GM21786 (cell line): ENCODE measurements around the gene MTM1.

Experiments
- ATAC-seq: cut with Tn5 transposase; IDR thresholded peaks from one replicate; pipeline ENCODE4 v1.9.1; 2021; ENCODE audit not compliant: unreplicated experiment

The MTM1 gene

DNA sequence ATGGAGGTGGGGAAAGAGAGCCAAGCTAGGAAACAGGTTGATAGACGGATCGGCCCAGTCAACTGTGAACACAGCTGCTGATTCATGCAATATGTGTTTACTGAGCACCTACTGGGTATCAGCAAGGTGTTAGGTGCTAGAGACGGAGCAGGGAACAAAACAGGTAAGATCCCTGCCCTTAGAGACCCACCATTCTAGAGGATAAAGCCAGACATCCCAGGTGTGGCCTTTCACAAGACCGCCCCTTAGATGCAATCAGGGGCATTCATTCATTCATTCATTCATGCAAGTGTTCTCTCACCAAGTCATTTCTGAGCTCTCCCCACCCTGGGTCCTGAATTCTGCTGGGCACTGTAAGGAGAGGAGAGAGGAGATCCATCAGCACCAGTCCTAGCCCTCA, 20.2 kb upstream of the MTM1 start:
- no peak for ATAC-seq

DNA sequence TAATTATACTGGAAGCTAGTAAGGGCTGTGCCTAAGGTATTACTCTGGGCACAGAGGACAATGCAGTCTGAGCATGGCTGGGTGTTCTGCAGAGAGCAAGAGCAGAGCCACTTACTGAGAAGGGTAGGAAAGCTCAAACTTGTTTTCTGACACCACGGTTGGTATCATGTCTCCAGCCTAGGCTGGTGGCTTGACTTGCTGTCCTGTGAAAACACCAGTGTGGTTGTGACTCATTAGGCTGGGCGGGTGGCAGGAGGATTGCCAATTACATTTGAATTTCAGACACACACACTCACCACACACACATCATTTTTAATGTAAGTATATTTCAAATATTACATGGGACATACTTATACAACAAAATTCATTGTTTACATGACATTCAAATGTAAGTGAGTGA, 19.7 kb upstream of the MTM1 start:
- no peak for ATAC-seq

DNA sequence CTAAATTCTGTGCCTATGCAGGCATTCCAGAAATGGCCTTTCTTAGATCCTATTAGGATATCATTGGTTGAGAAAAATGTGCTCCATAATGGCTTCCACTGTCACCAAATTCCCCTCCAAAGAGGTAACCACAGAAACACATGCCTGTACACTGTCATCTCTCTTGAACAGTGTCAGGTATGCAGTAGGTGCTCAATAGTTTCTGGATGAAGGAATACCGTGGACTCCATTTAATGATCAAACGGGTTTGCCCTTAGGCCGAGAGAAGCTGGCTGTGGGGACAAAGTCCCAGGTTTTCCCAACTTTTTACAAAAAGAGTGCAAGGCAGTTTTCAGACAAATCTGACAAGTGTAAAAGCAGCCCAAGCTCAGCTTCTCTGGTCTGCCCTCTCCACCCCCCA, 16.5 kb upstream of the MTM1 start:
- no peak for ATAC-seq

GRCh38 chrX:150558424-150558823, 10.0 kb upstream of the MTM1 start:
- no peak for ATAC-seq

- ATAC-seq = no peak
Measured at GRCh38 chrX:150564838-150565237, 3.6 kb upstream of the MTM1 start.

- ATAC-seq = no peak
Measured at GRCh38 chrX:150565551-150565950, 2.9 kb upstream of the MTM1 start.

- ATAC-seq = no peak
Measured at GRCh38 chrX:150566734-150567182, 1.7 kb upstream of the MTM1 start.

DNA sequence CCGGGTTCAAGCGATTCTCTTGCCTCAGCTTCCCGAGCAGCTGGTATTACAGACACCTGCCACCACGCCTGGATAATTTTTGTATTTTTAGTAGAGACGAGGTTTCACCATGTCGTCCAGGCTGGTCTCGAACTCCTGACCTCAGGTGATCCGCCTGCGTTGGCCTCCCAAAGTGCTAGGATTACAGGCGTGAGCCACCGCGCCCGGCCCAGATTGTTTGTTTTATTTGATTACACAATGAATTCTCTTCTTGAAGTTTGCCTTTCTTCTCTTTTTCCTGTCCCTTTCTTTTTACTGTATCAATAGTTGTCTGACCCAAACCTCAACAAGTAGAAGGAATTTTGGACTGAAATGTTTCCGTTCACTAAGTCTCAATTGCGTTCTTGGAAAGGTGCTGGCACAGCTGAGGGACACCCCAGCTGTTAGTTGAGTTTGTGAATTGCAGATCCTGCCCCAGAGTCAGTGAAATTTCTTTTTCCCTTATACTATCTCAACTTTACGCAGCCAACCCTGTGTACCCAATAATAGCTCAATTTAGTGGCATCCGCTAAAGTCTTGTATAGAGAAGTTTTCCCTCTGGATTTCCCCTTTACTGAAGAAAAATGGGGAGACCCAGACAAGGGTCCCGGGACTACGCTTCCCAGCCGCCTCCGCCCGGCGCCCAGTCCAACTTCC, 639 bp upstream of the MTM1 start:
- no peak for ATAC-seq

DNA sequence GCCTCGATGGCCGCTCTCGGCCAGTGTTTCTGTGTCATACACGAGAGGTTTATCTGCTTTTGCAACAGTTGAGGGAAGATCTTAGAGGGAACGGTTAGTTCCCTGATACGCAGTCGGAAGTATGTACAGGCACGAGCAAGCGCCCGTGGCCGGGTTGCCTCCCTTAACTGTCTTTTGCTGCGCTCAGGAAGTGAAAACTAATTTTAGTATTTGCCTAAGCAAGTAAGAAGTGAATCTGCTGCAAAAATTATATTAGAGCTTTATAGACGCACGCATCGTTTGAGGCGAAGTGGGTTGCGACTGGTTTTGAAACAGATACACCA, 695 bp downstream of the MTM1 start:
- peak; percentile 15 for ATAC-seq

GRCh38 chrX:150570512-150570911, 2.1 kb downstream of the MTM1 start:
- no peak for ATAC-seq

DNA sequence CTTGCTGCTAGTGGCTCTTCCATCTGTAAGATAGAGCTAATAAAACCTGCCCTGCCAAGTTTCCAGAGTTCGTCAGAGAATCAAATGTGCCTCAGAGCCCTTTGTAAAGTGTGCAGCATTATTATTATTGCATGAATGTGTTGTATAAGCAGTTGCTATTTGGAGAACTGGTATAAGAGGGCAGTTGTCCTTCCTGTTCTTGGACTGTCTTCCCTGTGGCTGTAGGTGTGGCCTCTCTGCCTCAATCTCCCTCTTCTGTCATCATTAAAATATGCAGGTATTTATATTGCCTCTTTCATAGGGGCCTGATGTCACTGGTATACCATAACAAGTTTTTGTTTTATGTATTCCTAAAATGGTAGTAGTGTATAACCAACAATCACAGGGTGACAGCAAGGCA, 3.8 kb downstream of the MTM1 start:
- ATAC-seq = no peak

- no peak for ATAC-seq
Measured at GRCh38 chrX:150573106-150573505, 4.7 kb downstream of the MTM1 start.

DNA sequence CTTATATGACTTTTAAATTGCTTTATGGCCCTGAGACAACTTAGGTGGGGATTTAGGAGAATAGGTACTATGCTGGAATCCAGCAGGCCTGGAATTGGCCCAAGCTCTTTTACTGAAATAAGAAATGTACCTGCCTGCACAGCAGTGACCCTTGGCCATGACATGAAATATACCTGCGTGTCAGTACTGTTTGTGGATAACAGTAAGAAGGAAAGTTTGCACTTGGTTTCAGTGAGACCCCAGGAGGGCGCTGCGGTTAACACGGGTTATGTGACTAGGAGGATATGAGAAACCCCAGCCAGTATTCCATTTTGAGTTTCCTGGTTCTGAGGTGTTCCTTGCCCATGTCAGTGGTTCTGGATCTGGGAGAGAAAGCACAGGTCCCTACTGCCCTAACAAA, 5.3 kb downstream of the MTM1 start:
- peak; percentile 46 for ATAC-seq

DNA sequence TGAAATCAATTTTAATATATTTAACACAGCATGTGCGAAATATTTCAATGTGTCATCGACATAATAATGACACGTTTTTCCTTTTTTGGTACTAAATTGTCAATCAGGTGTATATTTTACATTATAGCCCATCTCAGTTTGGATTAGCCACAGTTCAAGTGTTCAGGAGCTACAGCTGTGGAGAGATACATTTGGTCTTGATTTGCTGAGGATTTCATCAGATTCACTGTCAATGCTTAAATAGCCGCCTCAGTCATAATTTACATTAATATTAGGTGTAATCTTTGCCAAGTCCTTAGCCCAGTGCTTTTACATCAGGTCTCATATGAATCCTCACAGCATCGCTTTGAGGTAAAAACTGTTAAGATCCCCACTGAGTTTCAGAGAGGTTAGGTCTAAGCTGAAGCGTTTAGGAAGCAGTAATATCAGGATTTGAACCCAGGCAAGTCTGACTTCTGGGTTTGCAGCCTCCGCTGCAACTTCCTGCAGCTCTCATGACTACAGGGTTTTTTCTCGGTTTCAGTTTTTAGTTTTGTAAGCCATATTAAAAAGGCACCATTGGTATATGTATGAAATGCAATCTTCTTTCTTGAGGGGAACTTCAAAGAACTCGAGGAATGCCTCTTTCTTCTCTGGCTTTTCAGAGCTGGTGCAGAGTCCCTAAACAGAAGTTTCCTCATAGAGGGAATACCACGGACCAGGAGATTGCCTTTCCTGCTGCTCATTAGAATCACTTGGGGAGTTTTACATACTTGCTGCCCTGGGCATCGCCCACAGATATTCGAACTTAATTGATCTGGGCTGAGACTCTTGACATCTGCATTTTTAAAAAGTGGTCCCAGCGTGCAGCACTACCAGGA, 6.4 kb downstream of the MTM1 start:
- ATAC-seq = peak; percentile 56

- no peak for ATAC-seq
Measured at GRCh38 chrX:150575419-150575814, 7.0 kb downstream of the MTM1 start.

DNA sequence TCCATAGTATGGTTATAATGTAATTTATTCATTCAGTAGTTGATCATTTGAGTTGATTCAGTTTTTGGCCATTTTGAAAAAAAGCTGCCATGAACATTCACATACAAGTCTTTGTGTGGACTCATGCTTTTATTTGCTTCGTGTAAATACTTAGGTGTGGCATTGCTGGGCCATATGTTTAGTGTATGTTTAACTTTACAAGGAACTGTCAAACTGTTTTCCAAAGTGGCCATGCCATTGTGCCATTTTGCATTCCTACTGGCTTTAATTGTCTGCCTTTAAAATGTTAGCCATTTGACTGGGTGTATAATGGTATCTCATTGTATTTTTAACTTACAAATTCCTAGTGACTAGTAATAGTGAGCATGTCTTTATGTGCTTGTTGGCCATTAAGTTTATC, 8.8 kb downstream of the MTM1 start:
- ATAC-seq = no peak

GRCh38 chrX:150581093-150581775, 12.8 kb downstream of the MTM1 start:
- no peak for ATAC-seq

- ATAC-seq = no peak
Measured at GRCh38 chrX:150582338-150582948, 14.0 kb downstream of the MTM1 start.

DNA sequence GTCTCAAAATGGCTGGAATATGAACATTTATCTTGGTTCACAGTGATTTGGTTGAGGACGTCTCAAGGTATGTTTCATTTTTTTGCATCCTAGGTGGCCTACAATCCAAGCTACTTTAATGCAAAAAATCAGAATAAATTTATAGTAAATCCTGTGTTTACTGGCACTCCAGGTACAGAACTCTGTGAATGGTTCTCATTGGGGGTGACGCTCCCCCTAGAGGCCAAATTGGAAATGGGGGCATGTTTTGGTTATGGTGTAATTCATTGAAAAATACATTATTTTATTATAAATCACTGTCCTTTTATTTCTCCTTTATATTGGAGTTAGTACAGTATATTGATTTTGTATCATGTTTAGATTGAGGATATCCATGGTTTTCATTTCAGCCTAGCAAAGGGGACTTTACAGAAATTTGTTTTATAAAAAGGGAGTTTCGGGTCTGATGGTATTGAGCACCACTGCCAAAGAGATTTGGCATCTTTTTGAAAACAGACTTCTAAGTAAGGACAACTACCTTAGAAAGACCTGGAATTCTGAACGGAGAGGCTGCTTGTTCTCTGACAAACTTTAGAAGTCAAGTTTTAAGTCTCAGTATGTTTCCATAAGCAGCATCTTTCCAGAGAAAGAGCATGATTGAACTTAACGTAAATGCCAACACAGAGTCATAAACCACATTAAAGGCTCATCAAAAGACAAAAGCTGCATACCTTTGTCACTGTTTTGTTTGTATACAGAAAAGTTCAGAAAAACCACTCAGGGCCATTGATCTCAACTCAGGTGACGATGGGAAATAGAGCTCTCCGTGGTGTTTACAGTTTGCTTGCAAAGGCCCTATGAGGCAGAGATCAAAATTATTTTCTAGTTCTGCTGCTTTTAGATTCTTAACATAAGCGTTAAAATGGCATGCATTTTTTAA, 19.4 kb downstream of the MTM1 start:
- no peak for ATAC-seq

DNA sequence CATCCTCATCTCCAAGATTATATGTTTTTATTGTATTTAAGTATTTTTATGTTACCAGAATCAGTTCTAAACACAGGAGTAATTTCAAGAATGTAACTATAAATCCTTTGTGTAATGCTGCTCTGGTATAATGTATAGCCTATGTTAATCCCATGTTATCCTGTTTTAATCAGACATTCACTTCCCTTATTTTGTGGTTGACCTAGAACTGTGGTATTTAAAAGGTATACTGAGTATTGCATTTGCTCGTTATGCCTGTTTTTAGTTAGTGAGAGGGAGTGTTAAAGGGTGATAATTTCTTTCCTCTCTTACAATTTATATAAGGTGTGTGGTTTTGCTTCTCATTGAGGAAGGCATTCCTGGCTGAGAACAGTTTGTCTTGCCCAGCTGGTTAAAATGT, 26.2 kb downstream of the MTM1 start:
- ATAC-seq = no peak

DNA sequence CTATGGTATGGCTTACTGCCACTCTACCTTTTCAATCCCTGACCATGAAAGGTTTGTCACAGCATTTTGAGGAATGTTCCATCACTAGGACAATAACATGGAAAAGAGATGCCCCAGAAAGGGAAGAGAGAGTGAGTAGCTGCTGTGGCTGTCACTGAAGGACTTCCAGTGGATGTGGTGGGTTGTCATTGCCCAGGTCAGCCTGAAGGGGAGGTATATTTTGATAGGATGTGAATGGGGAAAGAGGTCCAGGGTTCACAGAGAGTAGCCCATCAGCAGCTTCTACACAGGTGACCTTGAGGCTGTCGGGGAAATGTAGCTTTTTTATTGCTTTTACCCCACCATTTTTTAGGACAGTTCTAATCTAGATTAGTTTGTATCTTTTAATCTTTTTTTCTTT, 30.8 kb downstream of the MTM1 start:
- ATAC-seq = no peak
